ENCODE results near the gene MAD1L1. TPM values are rescaled to one million over a fixed set of nuclear protein-coding genes. Genes with fewer than 3 reads are reported as not detected.

MAD1L1 gene
- total and polyA plus RNA-seq, 2 donors (not counting 3 experiments of a cell fraction or from before 2014, with no cell fraction given), result 34.1 to 42.3 TPM

DNA sequence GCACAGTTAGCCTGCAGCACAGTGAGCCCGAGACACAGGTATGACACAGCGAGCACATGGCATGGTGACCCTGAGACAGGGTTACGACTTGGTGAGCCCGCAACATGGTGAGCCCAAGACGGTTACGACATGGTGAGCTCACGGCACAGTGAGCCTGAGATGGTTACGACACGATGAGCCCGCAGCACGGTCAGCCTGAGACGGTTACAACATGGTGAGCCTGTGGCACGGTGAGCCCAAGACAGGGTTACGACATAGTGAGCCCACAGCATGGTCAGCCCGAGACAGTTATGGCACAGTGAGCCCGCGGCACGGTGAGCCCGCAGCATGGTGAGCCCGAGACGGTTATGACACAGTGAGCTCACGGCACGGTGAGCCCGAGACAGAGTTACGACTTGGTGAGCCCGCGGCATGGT lies 156.1 kb downstream of the MAD1L1 start:
- H3K36me3 ChIP-seq (ENCODE audit: control insufficient read depth in 2 of 2, extremely low read depth in 1 of 2, insufficient read depth in 2 of 2, low read length in 2 of 2), result no peaks in the 10 kb centered on the region
- no peaks in the 10 kb centered on the region for H3K4me1 ChIP-seq (ENCODE audit: control insufficient read depth, extremely low read depth, insufficient read depth, low read length)
- dilution Hi-C loops (cut with MboI; ENCODE audit: extremely low pct_ligation_motif_present, low sequenced_read_pairs), result no loop called here
- no TSS peak for BruUV-seq (replicated peaks)
- no peak overlapping the region for H3K9ac ChIP-seq (replicated peaks; ENCODE audit: extremely low read depth, insufficient read depth, low read length)
- no peaks in the 10 kb centered on the region for H3K9me3 ChIP-seq (replicated peaks; ENCODE audit: control insufficient read depth, insufficient read depth, low read length)
- no peaks in the 10 kb centered on the region for H3K9me1 ChIP-seq (replicated peaks; ENCODE audit: control insufficient read depth, extremely low read depth, insufficient read depth, low read length)
- no peak for TF ChIP-seq JUN (IDR thresholded peaks at IDR 0.05; ENCODE audit: borderline replicate concordance, insufficient read depth, insufficient read length, low read depth)
- no peaks in the 10 kb centered on the region for H3K27me3 ChIP-seq (ENCODE audit: control insufficient read depth in 2 of 2, insufficient read depth in 2 of 2, low read length in 2 of 2)
- ChIA-PET CTCF (no interaction called here), POLR2A (no interaction called here)
- DNase-seq (ENCODE audit: low read depth, low spot score), result no peak
- no peak for FAIRE-seq
- intact Hi-C loops (cut with micrococcal nuclease), result no loop called here
- no peaks in the 10 kb centered on the region for H3K79me2 ChIP-seq (ENCODE audit: control insufficient read depth, insufficient read depth, low read length)
- no peak overlapping the region for H3K27ac ChIP-seq (ENCODE audit: insufficient read depth, low read depth, low read length)
- H4K20me1 ChIP-seq (replicated peaks; ENCODE audit: control insufficient read depth, extremely low read depth, insufficient read depth, low read length), result no peaks in the 10 kb centered on the region
- H2AFZ ChIP-seq (ENCODE audit: low read depth, low read length), result no peak overlapping the region
- H3K4me3 ChIP-seq (replicated peaks in 1 of 3; ENCODE audit: insufficient read depth in 1 of 3, low read depth in 1 of 3, low read length in 3 of 3), result no peak overlapping the region
- H3K4me2 ChIP-seq (ENCODE audit: insufficient read depth, low read length), result no peak overlapping the region

DNA sequence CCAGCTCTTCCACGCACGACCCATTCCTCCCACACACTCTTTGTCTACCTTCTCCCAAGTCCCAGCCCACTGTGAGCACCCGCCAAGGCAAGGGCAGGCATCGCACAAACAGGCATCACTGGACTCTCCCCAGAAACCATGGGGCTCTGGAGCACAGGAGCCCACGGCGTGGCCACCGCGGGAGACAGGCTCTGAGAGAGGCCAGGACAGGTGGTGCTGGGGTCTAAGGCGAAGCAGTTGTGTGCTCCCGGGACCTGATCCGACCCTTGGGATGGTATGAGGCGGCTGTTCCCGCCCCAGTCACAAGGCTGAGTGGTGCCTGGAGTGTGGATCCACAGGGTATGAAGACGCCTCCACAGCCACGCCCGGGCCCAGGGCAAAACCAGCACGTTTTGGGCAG lies 156.9 kb downstream of the MAD1L1 start:
- BruUV-seq (replicated peaks), result no TSS peak
- H4K20me1 ChIP-seq (replicated peaks; ENCODE audit: control insufficient read depth, extremely low read depth, insufficient read depth, low read length), result no peaks in the 10 kb centered on the region
- CTCF ChIA-PET, result interaction anchor here (0.6 kb wide), 1 partner anchor 247 kb away, joined by 4 read pairs; no protein-coding TSS in a partner anchor

More for the DNA sequence above, 156.9 kb downstream of the MAD1L1 start:
- H3K27me3 ChIP-seq (ENCODE audit: control insufficient read depth in 2 of 2, insufficient read depth in 2 of 2, low read length in 2 of 2), result no peaks in the 10 kb centered on the region
- H3K4me3 ChIP-seq (replicated peaks in 1 of 3; ENCODE audit: insufficient read depth in 1 of 3, low read depth in 1 of 3, low read length in 3 of 3), result no peak overlapping the region
- no peak overlapping the region for H2AFZ ChIP-seq (ENCODE audit: low read depth, low read length)
- H3K9me3 ChIP-seq (replicated peaks; ENCODE audit: control insufficient read depth, insufficient read depth, low read length), result no peaks in the 10 kb centered on the region
- intact Hi-C loops (cut with micrococcal nuclease), result no loop called here
- dilution Hi-C loops (cut with MboI; ENCODE audit: extremely low pct_ligation_motif_present, low sequenced_read_pairs), result no loop called here
- POLR2A ChIA-PET, result no interaction called here
- H3K4me2 ChIP-seq (ENCODE audit: insufficient read depth, low read length), result no peak overlapping the region
- FAIRE-seq, result no peak
- no peaks in the 10 kb centered on the region for H3K4me1 ChIP-seq (ENCODE audit: control insufficient read depth, extremely low read depth, insufficient read depth, low read length)
- TF ChIP-seq FOS (IDR thresholded peaks at IDR 0.05; ENCODE audit: borderline replicate concordance, insufficient read depth, low read length) (no peak), MYC (IDR thresholded peaks at IDR 0.05; ENCODE audit: low read depth, low read length) (no peak), POLR2AphosphoS5 (IDR thresholded peaks at IDR 0.05; ENCODE audit: insufficient read depth, low read depth, low read length) (no peak), EZH2 (IDR thresholded peaks at IDR 0.05; ENCODE audit: borderline replicate concordance, low read depth, low read length, severe bottlenecking) (no peak)
- TF ChIP-seq, protein P1, sequence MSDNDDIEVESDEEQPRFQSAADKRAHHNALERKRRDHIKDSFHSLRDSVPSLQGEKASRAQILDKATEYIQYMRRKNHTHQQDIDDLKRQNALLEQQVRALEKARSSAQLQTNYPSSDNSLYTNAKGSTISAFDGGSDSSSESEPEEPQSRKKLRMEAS (IDR thresholded peaks at IDR 0.05; ENCODE audit: insufficient read depth, insufficient read length), result no peak
- no peak overlapping the region for H3K9ac ChIP-seq (replicated peaks; ENCODE audit: extremely low read depth, insufficient read depth, low read length)
- H3K79me2 ChIP-seq (ENCODE audit: control insufficient read depth, insufficient read depth, low read length), result no peaks in the 10 kb centered on the region
- no peak overlapping the region for H3K27ac ChIP-seq (ENCODE audit: insufficient read depth, low read depth, low read length)
- no peaks in the 10 kb centered on the region for H3K9me1 ChIP-seq (replicated peaks; ENCODE audit: control insufficient read depth, extremely low read depth, insufficient read depth, low read length)
- DNase-seq (ENCODE audit: low read depth, low spot score), result no peak
- no peaks in the 10 kb centered on the region for H3K36me3 ChIP-seq (ENCODE audit: control insufficient read depth in 2 of 2, extremely low read depth in 1 of 2, insufficient read depth in 2 of 2, low read length in 2 of 2)
